HCT116 (cell line): ENCODE data around the gene SMG6. TPM values are rescaled to one million over a fixed set of nuclear protein-coding genes. Genes with fewer than 3 reads are reported as not detected.

Experiments used
- ATAC-seq: fragments of 200-7000 bp; cut with Tn5 transposase; 2 replicates; pipeline ENCODE4 v1.9.1; 2020; ENCODE audit warnings: mild to moderate bottlenecking, moderate library complexity
- BruUV-seq: library from RNA; stranded (reverse); fragments of 400-500 nt; replicated peaks from 2 replicates; lab custom pipeline; 2021; lab: Mats Ljungman, UMichigan
- CTCF ChIA-PET: fragments of 300-600 bp; sonication (Branson Sonifier 250); formaldehyde crosslinking; loops from one replicate; lab custom pipeline; 2021; ENCODE audit warnings: antibody characterized with exemption; lab: Charles Lee
- POLR2A ChIA-PET: fragments of 300-600, 350-600 bp; sonication (Branson Sonifier 250); formaldehyde crosslinking; loops from one replicate; lab custom pipeline; 2021; ENCODE audit warnings: antibody characterized with exemption; lab: Charles Lee
- RAD21 ChIA-PET, 2 experiments: fragments of 300-600 bp; sonication (Branson Sonifier 250); formaldehyde crosslinking; loops; one replicate each; lab custom pipeline; 2023; ENCODE audit warnings: low total read pairs in 2 of 2; ENCODE audit not compliant: uncharacterized antibody in 2 of 2, unreplicated experiment in 2 of 2, low non-redundant PET in 1 of 2; lab: Charles Lee
- DNase-seq: peaks from one replicate; pipeline ENCODE4 v3.0.0-alpha.2; 2010; ENCODE audit warnings: low read depth, low spot score
- H2AFZ ChIP-seq: fragments of 200-600 bp; shearing (Covaris generic), sonication (generic); 2 replicates; pipeline ENCODE4 v1.6.1; 2017; ENCODE audit warnings: low read depth, mixed run types, mixed read lengths, antibody characterized with exemption, low read length; ENCODE audit not compliant: poor library complexity, severe bottlenecking
- H3K27ac ChIP-seq: 2 replicates; pipeline ENCODE4 v1.5.1; 2012; ENCODE audit warnings: low read depth, low read length
- H3K27me3 ChIP-seq: fragments of 200-600 bp; sonication (generic); 2 replicates; pipeline ENCODE4 v1.6.1; 2016; ENCODE audit warnings: mixed run types, low read length, mixed read lengths; ENCODE audit not compliant: insufficient read depth
- H3K36me3 ChIP-seq, 2 experiments: fragments of 200-500 bp in 1 of 2; fragments of 200-600 bp in 1 of 2; sonication (Bioruptor generic) in 1 of 2; sonication (generic) in 1 of 2; 2 replicates each; pipeline versions ENCODE4 v1.5.1 to v1.6.1; 2014 to 2016; ENCODE audit warnings: low read length in 2 of 2, inconsistent platforms in 1 of 2, mixed read lengths in 1 of 2, mixed run types in 1 of 2; ENCODE audit not compliant: insufficient read depth in 2 of 2, control insufficient read depth in 1 of 2
- H3K4me1 ChIP-seq, 2 experiments: fragments of 200-600 bp in 1 of 2; sonication (generic) in 1 of 2; 2 replicates each; pipeline versions ENCODE4 v1.5.1 to v1.6.1; 2012 to 2017; ENCODE audit warnings: low read length in 2 of 2, inconsistent platforms in 1 of 2, mild to moderate bottlenecking in 1 of 2, mixed read lengths in 1 of 2, mixed run types in 1 of 2, moderate library complexity in 1 of 2; ENCODE audit not compliant: insufficient read depth in 2 of 2, control insufficient read depth in 1 of 2
- H3K4me2 ChIP-seq: fragments of 200-600 bp; sonication (generic); 2 replicates; pipeline ENCODE4 v1.6.1; 2017; ENCODE audit warnings: mixed run types, low read length, mixed read lengths
- H3K4me3 ChIP-seq, 2 experiments: fragments of 200-600 bp in 1 of 2; sonication (generic) in 1 of 2; replicated peaks in 1 of 2; 2 replicates each; pipeline ENCODE4 v1.5.1; 2011 to 2016; ENCODE audit warnings: low read length in 2 of 2, control low read depth in 1 of 2, low read depth in 1 of 2, mild to moderate bottlenecking in 1 of 2, mixed read lengths in 1 of 2, mixed run types in 1 of 2
- H3K79me2 ChIP-seq: fragments of 200-600 bp; sonication (generic); 2 replicates; pipeline ENCODE4 v1.6.1; 2017; ENCODE audit warnings: mild to moderate bottlenecking, mixed run types, low read length, moderate library complexity, mixed read lengths; ENCODE audit not compliant: insufficient read depth
- H3K9ac ChIP-seq: fragments of 200-600 bp; sonication (generic); 2 replicates; pipeline ENCODE4 v1.6.1; 2016; ENCODE audit warnings: low read length, mixed read lengths
- H3K9me2 ChIP-seq: fragments of 200-600 bp; sonication (generic), shearing (Covaris generic); 2 replicates; pipeline ENCODE4 v1.6.1; 2017; ENCODE audit warnings: mixed run types, mild to moderate bottlenecking, moderate library complexity; ENCODE audit not compliant: insufficient read depth
- H3K9me3 ChIP-seq, 2 experiments: fragments of 200-500 bp in 1 of 2; fragments of 200-600 bp in 1 of 2; sonication (Bioruptor generic) in 1 of 2; sonication (generic) in 1 of 2; 2 replicates each; pipeline ENCODE4 v1.6.1; 2014 to 2017; ENCODE audit warnings: low read length in 2 of 2, mixed read lengths in 2 of 2, inconsistent platforms in 1 of 2, low read depth in 1 of 2, mild to moderate bottlenecking in 1 of 2, mixed run types in 1 of 2, moderate library complexity in 1 of 2; ENCODE audit not compliant: control insufficient read depth in 1 of 2, insufficient read depth in 1 of 2
- H4K20me1 ChIP-seq: fragments of 200-600 bp; sonication (generic), shearing (Covaris generic); 2 replicates; pipeline ENCODE4 v1.6.1; 2017; ENCODE audit warnings: mixed run types, mild to moderate bottlenecking, moderate library complexity; ENCODE audit not compliant: insufficient read depth
- ATF3 ChIP-seq: IDR thresholded peaks from 2 replicates; pipeline ENCODE4 v1.6.1; 2012
- CBX3 ChIP-seq: IDR thresholded peaks from 2 replicates; pipeline ENCODE4 v1.6.1; 2012; ENCODE audit warnings: low read depth
- CTCF ChIP-seq, 3 experiments: fragments of 200-600 bp in 1 of 3; sonication (generic) in 1 of 3; IDR thresholded peaks in 2 of 3; conservative IDR thresholded peaks in 1 of 3; 2 replicates each; pipeline ENCODE4 v1.5.1; 2012 to 2017; ENCODE audit warnings: low read depth in 2 of 3, low read length in 2 of 3, antibody characterized with exemption in 1 of 3, borderline replicate concordance in 1 of 3, control low read depth in 1 of 3, mild to moderate bottlenecking in 1 of 3, mixed read lengths in 1 of 3, mixed run types in 1 of 3, moderate library complexity in 1 of 3; ENCODE audit not compliant: insufficient read depth in 1 of 3
- EZH2 ChIP-seq: fragments of 200-600 bp; sonication (generic); IDR thresholded peaks from 2 replicates; pipeline ENCODE4 v1.6.1; 2017; ENCODE audit warnings: antibody characterized with exemption, mixed run types
- MAX ChIP-seq: IDR thresholded peaks from 2 replicates; pipeline ENCODE4 v1.6.1; 2012
- POLR2AphosphoS5 ChIP-seq: IDR thresholded peaks from 2 replicates; pipeline ENCODE4 v1.6.1; 2011; ENCODE audit warnings: mild to moderate bottlenecking, low read depth, low read length, moderate library complexity
- RAD21 ChIP-seq: IDR thresholded peaks from 2 replicates; pipeline ENCODE4 v1.6.1; 2012; ENCODE audit warnings: low read depth, mild to moderate bottlenecking
- SIN3A ChIP-seq: IDR thresholded peaks from 2 replicates; pipeline ENCODE4 v1.6.1; 2012; ENCODE audit warnings: low read depth
- SP1 ChIP-seq: IDR thresholded peaks from 2 replicates; pipeline ENCODE4 v1.6.1; 2012; ENCODE audit warnings: low read depth
- TCF7L2 ChIP-seq: IDR thresholded peaks from 2 replicates; pipeline ENCODE4 v1.7.0; 2011; ENCODE audit warnings: borderline replicate concordance, inconsistent platforms; ENCODE audit not compliant: insufficient read depth, insufficient read length; ENCODE audit errors: extremely low read depth
- ZBTB33 ChIP-seq: IDR thresholded peaks from 2 replicates; pipeline ENCODE4 v1.6.1; 2011; ENCODE audit warnings: mild to moderate bottlenecking, low read length, moderate library complexity; ENCODE audit not compliant: insufficient replicate concordance; ENCODE audit errors: extremely low read depth
- intact Hi-C: fragments of 100-400 bp; cut with micrococcal nuclease; formaldehyde crosslinking; loops from 2 replicates; pipeline ENCODE4 v1.10.0; 2022
- total RNA-seq: library from RNA; stranded (reverse); gene quantifications from one replicate; pipeline ENCODE4 v1.2.1, GENCODE V29; 2021; ENCODE audit not compliant: unreplicated experiment

The SMG6 gene
- total RNA-seq, 1 experiment from 2014 or later = 23.1 TPM

GRCh38 chr17:2023256-2023655 is 280.3 kb downstream of the SMG6 start:
- H3K4me3 ChIP-seq = no peak overlapping the region
- no TSS peak for BruUV-seq
- no peaks in the 10 kb centered on the region for H3K9me3 ChIP-seq
- no peak overlapping the region for H2AFZ ChIP-seq
- no peaks in the 10 kb centered on the region for H3K79me2 ChIP-seq
- ATAC-seq (no peak), DNase-seq (no peak)
- H3K9ac ChIP-seq = no peak overlapping the region
- H3K9me2 ChIP-seq = no peaks in the 10 kb centered on the region
- intact Hi-C loops = no loop called here
- POLR2A ChIA-PET = interaction anchor here (0.6 to 0.8 kb wide), 2 partner anchors 12 to 952 kb away, joined by 4 to 5 read pairs; no protein-coding TSS in a partner anchor
- TF ChIP-seq SP1 (no peak), SIN3A (no peak), POLR2AphosphoS5 (no peak), CTCF (IDR thresholded peaks at IDR 0.05 in 2 of 3, conservative IDR thresholded peaks at IDR 0.05 in 1 of 3; ENCODE audit: borderline replicate concordance in 1 of 3, insufficient read depth in 1 of 3, low read depth in 2 of 3, low read length in 2 of 3) (no peak)
- H3K36me3 ChIP-seq = no peaks in the 10 kb centered on the region
- RAD21 ChIA-PET = interaction anchor here in 1 of 2 experiments (1.7 kb wide), 1 partner anchor 115 kb away, joined by 6 read pairs; no protein-coding TSS in a partner anchor
- CTCF ChIA-PET = interaction anchor here (3.9 kb wide), 1 partner anchor 114 kb away, joined by 76 read pairs; no protein-coding TSS in a partner anchor
- peaks cover 7 to 26% of the 10 kb centered on the region in 2 experiments; a peak in 3 of 4 replicates for H3K4me1 ChIP-seq
- H4K20me1 ChIP-seq = no peaks in the 10 kb centered on the region
- no peak overlapping the region for H3K27ac ChIP-seq
- no peaks in the 10 kb centered on the region for H3K27me3 ChIP-seq
- peak overlapping the region; percentile 92; the same call in 1 of the 2 replicates for H3K4me2 ChIP-seq

- H3K27ac ChIP-seq = no peak overlapping the region
- BruUV-seq = no TSS peak
- intact Hi-C loops = no loop called here
These were observed 280.8 kb downstream of the SMG6 start for GRCh38 chr17:2022647-2023240.

More at GRCh38 chr17:2022647-2023240, 280.8 kb downstream of the SMG6 start:
- Histone ChIP-seq H3K4me3 (no peak overlapping the region), H3K36me3 (no peaks in the 10 kb centered on the region), H3K9ac (no peak overlapping the region), H3K27me3 (no peaks in the 10 kb centered on the region), H3K4me2 (0 out of 2 replicates have a peak overlapping the region, but pooled peaks have one; percentile 92), H3K9me3 (no peaks in the 10 kb centered on the region), H3K9me2 (no peaks in the 10 kb centered on the region), H3K4me1 (peaks cover 7 to 26% of the 10 kb centered on the region in 2 experiments; a peak in 3 of 4 replicates), H3K79me2 (no peaks in the 10 kb centered on the region), H4K20me1 (no peaks in the 10 kb centered on the region), H2AFZ (no peak overlapping the region)
- ChIA-PET POLR2A (no interaction called here), CTCF (interaction anchor here (3.9 kb wide), 1 partner anchor 113 kb away, joined by 76 read pairs; no protein-coding TSS in a partner anchor), RAD21 (no interaction called here)
- ATAC-seq (no peak), DNase-seq (no peak)
- TF ChIP-seq TCF7L2 (no peak), RAD21 (no peak), ATF3 (no peak), ZBTB33 (no peak), EZH2 (no peak), CBX3 (no peak), MAX (no peak)
